ENCODE data around the gene PLEKHO2.
A peak's percentile ranks its signal among the peaks of the same experiment; 100 is the strongest.

Gene PLEKHO2

GRCh38 chr15:64895285-64896065 is 53.8 kb downstream of the PLEKHO2 start:
- TF ChIP-seq CTCF (IDR thresholded peaks at IDR 0.05; ENCODE audit: borderline replicate concordance, insufficient read depth, low read depth, low read length), result no peak
- H3K4me3 ChIP-seq (ENCODE audit: low read depth, low read length), result peak overlapping the region; percentile 59

- H3K4me3 ChIP-seq (ENCODE audit: low read depth, low read length), result no peak overlapping the region
- TF ChIP-seq CTCF (IDR thresholded peaks at IDR 0.05; ENCODE audit: borderline replicate concordance, insufficient read depth, low read depth, low read length), result no peak
Measured at GRCh38 chr15:64896371-64897069, 54.8 kb downstream of the PLEKHO2 start.

GRCh38 chr15:64897345-64897985 is 55.8 kb downstream of the PLEKHO2 start:
- TF ChIP-seq CTCF (IDR thresholded peaks at IDR 0.05; ENCODE audit: borderline replicate concordance, insufficient read depth, low read depth, low read length), result no peak
- H3K4me3 ChIP-seq (ENCODE audit: low read depth, low read length), result no peak overlapping the region

GRCh38 chr15:64898406-64898805 is 56.7 kb downstream of the PLEKHO2 start:
- TF ChIP-seq CTCF (IDR thresholded peaks at IDR 0.05; ENCODE audit: borderline replicate concordance, insufficient read depth, low read depth, low read length), result no peak

GRCh38 chr15:64901141-64901540 is 59.4 kb downstream of the PLEKHO2 start:
- H3K4me3 ChIP-seq (ENCODE audit: low read depth, low read length), result no peak overlapping the region
- no peak for TF ChIP-seq CTCF (IDR thresholded peaks at IDR 0.05; ENCODE audit: borderline replicate concordance, insufficient read depth, low read depth, low read length)

More at GRCh38 chr15:64898406-64898805, 56.7 kb downstream of the PLEKHO2 start:
- H3K4me3 ChIP-seq (ENCODE audit: low read depth, low read length), result no peak overlapping the region

GRCh38 chr15:64901914-64902313 is 60.2 kb downstream of the PLEKHO2 start:
- no peak overlapping the region for H3K4me3 ChIP-seq (ENCODE audit: low read depth, low read length)
- TF ChIP-seq CTCF (IDR thresholded peaks at IDR 0.05; ENCODE audit: borderline replicate concordance, insufficient read depth, low read depth, low read length), result no peak

All from GM12875 (cell line).